Epithelial cell of umbilical artery (primary cell): ENCODE measurements around the gene GRB10. TPM values are rescaled to one million over a fixed set of nuclear protein-coding genes. Genes with fewer than 3 reads are reported as not detected.

Experiments
- total RNA-seq: library from RNA; depleted of rRNA; stranded (reverse); fragments of >200 nt; gene quantifications from 2 replicates; pipeline ENCODE4 v1.2.3, GENCODE V29; 2014

The GRB10 gene
- total RNA-seq, result 91.2 and 99.7 TPM in 2 replicates

DNA sequence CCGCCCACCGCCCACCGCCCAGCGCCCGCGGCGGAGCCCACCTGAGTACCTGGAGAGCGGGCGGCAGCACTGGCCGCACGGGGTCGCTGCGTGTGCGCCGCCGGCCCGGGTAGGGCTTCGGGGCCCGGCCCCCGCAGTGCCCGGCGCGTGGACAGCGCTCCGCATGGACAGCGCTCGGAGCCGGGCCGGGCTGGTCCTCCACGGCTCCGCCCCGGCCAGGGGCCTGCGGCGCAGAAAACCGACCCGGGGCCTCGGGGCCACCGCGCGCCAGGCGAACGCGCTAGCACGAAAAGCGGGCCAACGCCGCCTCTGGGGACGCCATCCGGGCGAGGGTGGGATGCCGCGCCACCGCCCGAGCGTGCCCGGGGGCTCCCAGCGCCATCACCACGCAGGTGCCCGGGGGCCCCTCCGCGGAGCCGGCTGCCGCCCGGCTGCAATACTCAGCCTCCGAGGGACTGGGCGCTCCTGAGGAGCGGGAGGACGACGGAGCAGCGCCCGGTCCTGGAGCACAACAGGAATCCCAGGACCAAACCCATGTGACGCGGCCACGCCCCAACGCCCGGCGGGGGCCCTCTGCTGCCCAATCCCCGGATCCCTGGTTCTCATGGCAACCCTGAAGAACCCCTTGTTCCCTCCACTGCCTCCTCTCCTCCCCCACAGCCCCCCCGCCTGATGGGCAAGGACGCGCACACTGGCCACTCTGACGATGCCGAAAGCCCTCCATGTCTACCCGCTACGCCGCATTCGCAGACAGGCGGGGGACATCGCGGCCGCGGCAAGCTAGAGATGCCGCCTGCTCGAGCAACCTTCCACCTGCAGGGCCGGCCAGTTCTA is at the start of gene GRB10:
Gene GRB10 (minus strand): TSS at position 522 of the 834 bp plus-strand sequence. CDS start 50,574 bp downstream, outside the sequence.

DNA sequence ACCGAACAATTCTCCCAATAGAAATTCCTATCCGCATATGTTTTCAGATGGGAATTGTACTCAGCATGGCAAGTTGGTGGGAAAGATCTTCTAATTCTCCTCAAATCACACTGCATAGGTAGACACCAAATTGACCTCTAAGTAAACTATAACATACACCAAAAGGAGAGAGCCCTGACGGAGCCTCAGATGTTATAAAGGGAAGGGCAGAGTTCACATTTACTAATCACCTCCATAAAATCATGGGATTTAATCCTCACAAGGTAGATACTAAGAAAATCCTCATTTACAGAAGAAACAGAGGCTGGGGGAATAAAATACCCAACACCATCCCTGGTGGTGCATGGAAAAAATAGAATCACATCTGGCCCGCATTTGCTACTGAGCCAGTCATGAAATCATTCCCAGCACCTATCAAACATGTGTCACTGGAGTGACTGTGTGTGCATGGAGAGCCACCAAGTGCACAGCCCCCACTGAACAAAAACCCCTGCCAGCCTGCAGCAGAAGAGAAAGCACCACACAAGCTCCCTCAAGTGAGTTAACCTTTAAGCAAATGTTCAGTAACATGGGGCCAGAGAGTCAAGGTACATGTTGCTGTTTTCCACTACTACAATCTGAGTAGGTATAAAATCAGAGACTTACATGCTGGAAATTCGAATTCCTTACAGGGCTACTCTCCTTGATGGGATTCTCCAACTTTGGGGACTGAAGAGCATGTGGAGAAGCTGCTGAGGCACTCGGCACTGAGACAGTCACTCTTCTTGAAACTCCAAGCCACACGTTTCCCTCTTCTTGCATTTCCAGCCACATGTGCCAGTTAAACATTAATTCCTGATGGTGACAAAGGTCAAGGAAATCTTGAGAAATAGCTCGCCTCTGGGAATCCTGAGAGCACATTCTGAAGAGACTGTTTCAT is 217.8 kb downstream of the GRB10 start, which contains the start of gene DDC:
Gene DDC (minus strand): TSS at position 766 of the 919 bp plus-strand sequence. CDS start 21,320 bp downstream, outside the sequence.

Other genes with a start within 250 kb of the GRB10 start
- gene DDC, start 217.5 kb downstream of the GRB10 start, total RNA-seq, result not detected in 2 replicates